DMS79 treated with DMSO at 0.1 percent for 48 hours (cell line): ENCODE measurements around the gene SKP1.

Experiments
- DNase-seq: peaks from one replicate; lab custom pipeline; 2025; lab: John Stamatoyannopoulos, UW

SKP1 gene

DNA sequence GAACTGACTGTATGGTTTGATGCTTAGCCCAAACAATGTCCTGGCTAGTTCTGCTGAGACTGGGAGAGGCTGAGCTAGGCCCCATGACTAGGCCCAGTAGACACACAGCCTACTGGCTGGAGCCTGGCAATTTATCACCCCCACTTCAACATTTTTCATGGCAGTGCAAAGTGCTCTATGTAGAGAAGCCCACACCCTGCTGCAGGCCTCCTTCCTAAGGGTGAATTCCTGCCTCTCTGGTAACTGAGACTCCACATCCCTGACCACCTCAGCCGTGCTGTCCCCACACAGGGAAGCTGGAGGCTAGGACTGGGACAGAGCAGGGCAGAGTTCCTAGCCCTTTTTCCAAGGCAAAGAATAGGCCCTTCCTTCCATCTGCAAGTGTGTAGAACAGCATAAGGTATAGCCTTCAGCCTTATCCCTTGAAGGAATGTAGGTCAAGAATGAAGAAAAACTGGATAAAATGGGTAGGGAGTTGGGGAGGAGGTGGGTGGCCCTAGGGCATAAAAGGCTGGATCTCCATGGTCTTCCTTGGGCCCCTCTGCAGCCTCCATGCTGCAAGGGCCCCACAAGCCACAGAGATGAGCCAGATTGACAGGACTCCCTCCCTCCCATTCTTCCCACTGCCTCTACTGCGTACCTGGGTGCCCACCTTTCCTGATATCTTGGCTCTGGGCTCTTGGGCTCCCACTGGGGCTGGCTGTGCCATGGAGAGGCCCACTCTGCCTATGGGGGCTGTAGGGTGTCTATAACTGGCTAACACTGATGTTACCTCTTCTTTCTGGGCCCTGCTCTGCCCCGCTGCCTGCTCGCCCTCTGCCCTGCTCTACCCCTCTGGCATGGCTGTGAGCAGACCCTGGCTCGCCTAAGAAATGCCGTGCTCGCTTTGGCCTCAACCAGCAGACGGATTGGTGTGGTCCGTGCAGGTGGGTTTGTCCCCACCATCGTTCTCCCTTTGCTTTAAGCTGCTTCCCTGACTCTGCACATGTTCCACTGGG, 32.5 kb downstream of the SKP1 start:
- no peak for DNase-seq

- DNase-seq = no peak
Measured at GRCh38 chr5:134143431-134143830, 33.3 kb downstream of the SKP1 start.

- DNase-seq = no peak
Measured at GRCh38 chr5:134142806-134143205, 33.9 kb downstream of the SKP1 start.

DNA sequence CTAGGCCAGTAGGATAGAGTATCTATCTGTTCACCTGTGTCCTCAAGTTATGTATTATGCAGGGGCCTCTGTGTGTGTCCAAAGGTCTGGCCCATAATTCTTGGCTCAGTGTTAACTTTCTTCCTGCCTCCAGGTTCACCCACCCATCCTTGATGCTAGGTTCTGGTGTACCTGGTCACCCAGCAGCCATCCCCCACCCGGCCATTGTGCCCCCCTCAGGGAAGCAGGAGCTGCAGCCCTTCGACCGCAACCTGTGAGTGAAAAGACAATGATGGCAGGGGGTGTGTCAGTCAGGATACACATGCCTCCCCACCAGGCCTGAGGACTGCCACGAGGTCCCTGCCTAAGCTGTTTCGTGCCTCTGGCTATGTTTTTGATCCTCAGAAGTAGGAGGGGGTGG, 34.7 kb downstream of the SKP1 start:
- no peak for DNase-seq

DNA sequence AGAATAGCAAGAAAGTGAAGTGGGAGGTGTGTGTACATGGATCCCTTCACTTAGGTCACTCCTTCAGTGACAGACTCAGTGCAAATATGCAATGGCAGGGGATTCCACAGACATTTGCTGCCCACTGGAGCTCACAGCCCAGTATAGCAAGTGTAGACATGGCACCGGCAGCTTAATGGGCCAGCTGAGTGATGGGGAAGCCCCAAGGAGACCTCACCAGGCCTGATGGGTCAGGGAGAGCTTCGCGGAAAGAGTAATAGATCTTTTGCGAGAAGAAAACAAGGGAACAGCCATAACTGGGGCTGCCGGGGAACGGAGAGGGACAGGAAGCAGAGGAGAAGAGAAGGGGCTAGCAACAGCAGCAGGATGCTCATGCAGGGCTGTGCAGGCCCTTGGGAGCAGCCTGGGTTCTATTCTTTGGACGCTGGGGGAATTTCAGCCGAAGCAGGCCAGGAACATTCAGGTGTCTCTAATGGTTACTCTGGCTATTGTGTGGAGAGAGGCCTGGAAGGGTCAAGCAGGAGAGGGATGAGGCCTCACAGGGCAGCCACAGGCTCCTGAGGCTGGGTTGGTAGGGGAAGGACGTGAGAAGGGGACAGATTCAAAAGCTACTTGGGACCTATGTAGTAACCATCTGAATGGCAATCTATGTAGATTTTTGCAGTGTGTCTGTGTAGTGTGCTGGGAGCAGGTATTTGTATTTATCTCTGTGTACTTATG, 35.3 kb downstream of the SKP1 start:
- no peak for DNase-seq

DNA sequence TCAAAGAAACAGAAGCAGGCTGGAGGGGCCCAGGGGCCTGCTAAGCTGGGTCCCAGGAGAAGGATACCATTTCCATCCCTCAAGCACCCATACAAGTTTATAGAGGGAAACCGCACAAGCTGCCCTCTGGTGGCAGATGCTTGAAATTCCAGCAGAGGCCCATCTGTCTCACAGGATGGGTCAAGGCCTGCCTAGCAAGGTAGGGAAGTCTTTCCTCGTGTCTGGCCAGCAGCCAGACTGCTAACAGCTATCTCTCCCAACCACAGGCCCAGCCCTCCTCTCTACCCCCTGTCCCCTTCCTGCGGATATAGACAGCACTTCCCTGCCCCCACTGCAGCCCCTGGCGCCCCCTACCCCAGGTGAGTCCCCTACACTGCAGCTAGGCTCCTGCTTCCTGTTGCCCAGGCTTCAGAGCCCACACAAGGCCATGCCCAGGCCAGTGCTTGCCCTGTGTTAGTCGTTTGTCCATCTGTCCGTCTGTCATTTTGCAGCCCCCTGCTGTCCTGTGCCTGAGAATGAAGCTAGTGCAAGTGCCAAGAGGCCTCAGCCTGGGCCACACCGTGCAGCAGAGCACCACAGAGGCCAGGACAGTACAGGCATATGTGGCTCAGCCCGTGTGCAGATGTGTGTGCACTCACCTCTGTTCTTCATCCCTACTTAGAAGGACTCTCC, 36.1 kb downstream of the SKP1 start:
- no peak for DNase-seq

- DNase-seq = no peak
Measured at GRCh38 chr5:134139891-134140469, 36.8 kb downstream of the SKP1 start.

- DNase-seq = no peak
Measured at GRCh38 chr5:134139377-134139851, 37.3 kb downstream of the SKP1 start.

DNA sequence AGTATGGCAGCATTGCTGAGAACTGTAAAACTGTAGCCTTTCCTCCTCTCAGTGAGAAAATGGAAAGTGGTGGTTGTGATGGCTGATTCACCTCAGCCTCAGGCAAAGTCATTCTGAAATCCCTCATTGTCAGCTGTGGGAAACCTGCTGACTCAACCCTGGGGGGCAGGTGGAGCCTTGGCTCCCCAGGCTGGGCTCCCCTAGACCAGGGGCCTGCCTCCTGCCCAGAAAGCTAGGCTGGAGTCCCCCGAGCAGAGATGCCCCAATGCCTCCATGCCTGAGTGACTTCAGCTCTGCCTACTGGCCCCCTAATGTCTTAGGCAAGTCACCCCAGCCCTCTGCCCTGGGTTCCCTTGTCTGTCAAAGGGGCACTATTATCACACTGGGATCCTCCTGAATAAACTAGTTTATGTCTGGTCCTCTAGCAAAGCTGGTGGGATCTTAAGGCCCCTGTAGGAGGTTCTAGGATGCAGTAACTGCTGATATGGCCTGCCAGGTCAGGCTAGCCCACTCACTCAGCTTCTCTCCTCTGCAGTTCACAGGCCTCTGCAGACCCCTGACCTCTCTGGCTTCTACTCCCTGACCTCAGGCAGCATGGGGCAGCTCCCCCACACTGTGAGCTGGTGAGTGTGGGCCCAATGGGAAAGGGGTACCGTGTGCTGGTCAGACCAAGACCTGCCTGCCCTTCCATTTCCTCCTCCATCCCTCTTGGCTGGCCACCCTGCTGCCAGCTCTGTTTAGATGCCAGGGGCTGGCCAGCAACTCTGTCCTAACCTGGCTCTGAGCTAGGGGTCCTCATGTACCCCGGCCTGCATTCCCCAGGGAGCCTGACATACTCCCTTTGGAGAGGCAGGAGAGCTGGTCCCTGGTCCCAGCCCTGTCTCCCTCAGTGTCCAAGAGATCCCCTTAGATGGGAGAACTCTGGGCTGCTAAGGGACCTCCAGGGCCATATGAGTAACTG, 38.1 kb downstream of the SKP1 start:
- DNase-seq = no peak

DNA sequence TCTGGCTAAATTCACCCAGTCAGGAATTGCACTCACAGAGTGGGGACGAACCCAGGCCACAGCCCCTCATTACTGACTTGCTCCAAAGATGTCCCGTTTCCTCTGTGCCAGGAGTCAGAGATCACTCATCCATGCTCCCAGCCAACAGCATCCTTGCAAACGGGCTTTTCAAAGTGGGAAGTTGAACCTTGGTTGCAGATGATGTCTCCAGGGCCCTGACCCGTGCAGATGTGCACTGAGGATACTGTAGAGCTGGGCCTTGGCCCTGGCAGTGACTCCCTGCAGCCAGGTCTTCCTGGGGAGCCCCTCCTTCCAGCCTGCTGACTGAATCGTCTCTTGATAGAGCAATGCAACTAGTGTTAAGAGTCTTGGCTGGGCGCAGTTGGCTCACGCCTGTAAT, 40.0 kb downstream of the SKP1 start:
- no peak for DNase-seq

- no peak for DNase-seq
Measured at GRCh38 chr5:134136221-134136631, 40.5 kb downstream of the SKP1 start.

DNA sequence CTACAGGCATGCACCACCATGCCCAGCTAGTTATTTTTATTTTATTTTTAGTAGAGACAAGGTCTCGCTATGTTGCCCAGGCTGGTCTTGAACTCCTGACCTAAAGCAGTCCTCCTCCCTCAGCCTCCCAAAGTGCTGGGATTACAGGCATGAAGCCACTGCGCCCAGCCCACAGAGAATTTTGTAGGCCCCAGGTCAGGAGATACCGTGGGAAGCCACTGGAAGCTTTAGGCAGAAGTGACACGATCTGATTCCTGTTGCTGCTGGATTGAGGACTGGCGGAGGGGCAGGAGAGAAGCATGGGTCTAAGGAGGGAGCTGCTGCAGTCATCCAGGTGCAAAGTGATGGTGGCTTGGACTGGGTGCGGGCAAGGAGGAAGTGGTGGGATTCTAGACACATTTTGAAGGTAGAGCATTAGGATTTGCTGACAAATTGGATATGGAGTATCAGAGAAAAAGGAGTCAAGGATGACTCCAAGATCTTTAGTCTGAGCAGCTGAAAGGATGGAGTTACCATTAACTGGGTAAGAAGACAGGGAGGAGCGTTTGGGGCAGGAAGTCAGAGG, 41.6 kb downstream of the SKP1 start:
- no peak for DNase-seq

DNA sequence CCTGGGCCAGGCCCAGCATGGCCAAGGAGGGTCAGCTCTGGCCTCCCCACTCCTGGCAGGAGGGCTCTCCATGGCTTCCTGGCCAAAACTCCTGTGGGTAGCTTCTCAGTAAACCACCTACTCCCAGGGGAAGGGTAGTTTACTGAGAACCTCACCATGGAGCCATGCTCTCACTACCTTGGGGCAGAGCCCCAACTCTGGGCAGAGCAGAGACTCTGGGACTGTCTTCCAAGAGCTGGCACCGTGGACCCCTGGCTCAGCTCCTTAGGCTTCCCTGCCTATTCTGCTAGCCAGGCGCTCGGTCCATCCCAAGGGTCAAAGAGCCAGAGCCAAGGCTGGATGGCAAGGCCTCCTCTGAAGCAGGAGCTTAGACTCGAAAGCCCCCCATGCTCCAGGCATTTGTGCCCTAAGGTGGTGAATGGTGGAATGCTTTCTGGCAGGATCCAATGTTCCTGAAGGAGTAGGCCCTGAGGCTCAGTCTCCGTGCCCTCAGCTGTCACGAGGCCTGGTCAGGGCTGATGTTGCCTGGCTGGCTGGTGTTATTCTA, 42.7 kb downstream of the SKP1 start:
- no peak for DNase-seq

DNA sequence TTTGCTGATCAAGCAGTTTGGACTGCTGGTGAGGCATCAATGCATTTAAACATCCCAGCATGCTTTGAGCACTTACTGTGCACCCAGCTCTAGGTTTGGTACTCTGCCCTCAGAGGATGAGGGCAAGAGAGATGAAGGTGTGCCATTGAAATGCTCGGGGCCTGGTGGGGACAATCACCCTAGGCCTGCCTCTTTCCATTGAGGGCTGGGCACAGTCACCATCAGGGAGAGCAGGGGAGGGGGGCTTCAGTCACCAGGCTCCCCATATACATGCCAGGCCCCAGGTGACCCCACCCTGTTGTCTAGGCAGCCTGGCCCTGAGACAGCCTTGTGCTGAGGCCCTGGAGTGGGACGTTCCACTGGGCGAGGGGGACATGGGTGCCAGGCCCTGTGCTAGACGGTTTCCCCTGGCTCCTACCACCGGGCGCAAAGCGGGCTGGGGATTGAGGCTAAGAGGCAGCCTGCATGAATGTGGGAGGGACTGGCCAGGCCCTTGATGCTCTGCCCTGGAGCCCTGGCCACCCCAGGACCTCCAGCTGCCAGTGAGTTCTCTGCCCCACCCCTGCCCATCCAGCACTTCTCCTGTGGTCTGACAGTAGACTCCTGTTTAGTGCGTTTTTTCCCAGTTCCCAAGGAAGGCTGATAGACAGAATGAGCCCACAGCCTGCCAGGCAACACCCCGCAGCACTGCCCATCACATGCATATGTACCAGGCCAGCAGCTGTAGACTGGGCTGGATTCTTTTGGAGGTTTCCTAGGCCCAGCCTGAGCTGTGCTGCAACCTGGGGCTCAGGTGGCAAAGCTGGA, 43.4 kb downstream of the SKP1 start:
- DNase-seq = no peak

DNA sequence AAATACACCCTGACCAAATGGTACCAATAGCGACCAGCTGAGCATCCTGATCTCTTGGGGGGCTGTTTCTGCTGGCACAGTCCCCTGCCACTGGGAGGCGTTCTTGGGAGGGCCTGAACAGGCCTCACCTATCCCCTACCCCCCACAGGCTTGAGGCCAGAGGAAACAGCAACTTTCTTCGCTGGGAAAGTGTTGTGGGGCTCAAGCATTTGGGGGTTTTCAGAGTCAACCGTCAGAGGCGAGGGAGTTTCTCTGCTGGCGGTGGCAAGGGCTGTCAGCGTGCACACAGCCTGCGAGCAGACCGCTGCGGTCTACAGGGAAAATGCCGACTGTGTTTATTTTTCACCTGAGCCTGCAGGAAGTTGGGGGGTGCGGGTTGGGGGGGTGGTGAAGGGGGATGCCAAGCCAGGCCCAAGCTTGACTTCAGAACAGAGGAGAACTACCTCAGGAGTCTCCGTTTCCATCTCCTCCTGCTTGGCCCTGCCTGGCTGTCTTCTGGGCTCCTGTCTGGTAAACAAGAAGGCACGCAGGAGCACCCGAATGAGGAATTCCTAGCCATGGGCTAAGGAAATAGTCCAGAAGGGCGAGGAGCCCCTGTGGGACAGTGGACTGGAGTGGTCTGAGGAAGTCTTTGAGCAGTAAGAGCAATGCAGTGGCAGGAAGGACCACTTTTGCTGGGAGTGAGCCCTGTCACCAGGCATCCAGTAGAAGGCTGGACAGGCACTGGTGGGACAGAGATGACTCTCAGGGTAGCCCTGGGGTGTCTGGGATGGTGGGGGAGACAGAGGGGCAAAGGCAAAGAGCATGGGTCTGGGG, 44.2 kb downstream of the SKP1 start:
- no peak for DNase-seq

- DNase-seq = no peak
Measured at GRCh38 chr5:134131578-134132350, 45.0 kb downstream of the SKP1 start.

DNA sequence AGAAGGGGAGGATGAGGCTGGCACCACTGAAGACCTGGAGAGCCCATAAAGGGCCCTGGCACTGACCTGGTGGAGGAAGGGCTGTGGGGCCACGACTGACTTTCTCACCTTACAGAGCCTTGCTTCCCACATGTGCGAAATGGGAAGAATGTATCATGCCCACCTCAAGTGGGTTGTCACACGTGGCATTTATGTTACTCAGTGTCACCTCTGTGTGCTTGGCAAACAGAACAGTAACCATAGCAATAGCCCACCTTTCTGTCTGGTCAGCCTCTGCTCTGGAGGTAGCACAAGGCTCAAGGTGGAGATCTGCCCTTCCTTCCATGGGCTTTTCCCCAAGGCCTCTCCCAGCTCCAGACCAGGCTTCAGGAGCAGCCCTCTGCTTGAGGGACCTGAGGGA, 45.6 kb downstream of the SKP1 start:
- no peak for DNase-seq
